Cardiac muscle cell (in vitro differentiated cells and primary cell): Measurements from ENCODE around the gene ABCC1. TPM values are rescaled to one million over a fixed set of nuclear protein-coding genes. Genes with fewer than 3 reads are reported as not detected.

Source experiments
- DNase-seq, 2 donors: peaks; one replicate each; pipeline versions ENCODE4 v3.0.0 to v3.0.0-alpha.2; 2010 to 2017; ENCODE audit warnings: low read depth in 1 of 2, low spot score in 1 of 2
- H3K27ac ChIP-seq: fragments of 200-600 bp; sonication (generic); 2 replicates; pipeline ENCODE4 v1.5.1; 2016
- H3K27me3 ChIP-seq: fragments of 200-600 bp; sonication (generic); 2 replicates; pipeline ENCODE4 v1.6.0; 2016; ENCODE audit warnings: control low read depth
- H3K36me3 ChIP-seq: fragments of 200-600 bp; sonication (generic); 2 replicates; pipeline ENCODE4 v1.5.1; 2016; ENCODE audit warnings: control low read depth
- H3K4me1 ChIP-seq: fragments of 200-600 bp; sonication (generic); 2 replicates; pipeline ENCODE4 v1.8.1; 2017; ENCODE audit warnings: low read depth, mild to moderate bottlenecking, mixed run types
- H3K4me3 ChIP-seq: fragments of 200-600 bp; sonication (generic); 2 replicates; pipeline ENCODE4 v1.5.1; 2016; ENCODE audit warnings: mild to moderate bottlenecking
- H3K9me3 ChIP-seq: fragments of 200-600 bp; sonication (generic); 2 replicates; pipeline ENCODE4 v1.5.1; 2017; ENCODE audit warnings: low read depth, mild to moderate bottlenecking, control low read depth
- CTCF ChIP-seq: IDR thresholded peaks from 2 replicates; pipeline ENCODE4 v1.5.1; 2012; ENCODE audit warnings: low read depth, mild to moderate bottlenecking, low read length
- polyA plus RNA-seq: library from polyadenylated mRNA; unstranded; fragments of >200 nt; fragmentation: Nextera tagmentation; extraction: Ambion mirVana; gene quantifications from 2 replicates; pipeline ENCODE4 v1.2.1, GENCODE V29; 2016
- total RNA-seq: library from RNA; depleted of rRNA; stranded (reverse); fragments of >200 nt; gene quantifications from 2 replicates; pipeline ENCODE4 v1.2.3, GENCODE V29; 2016

Gene ABCC1
- total and polyA plus RNA-seq, 2 experiments from 2014 or later, result 14.2 to 31.0 TPM

DNA sequence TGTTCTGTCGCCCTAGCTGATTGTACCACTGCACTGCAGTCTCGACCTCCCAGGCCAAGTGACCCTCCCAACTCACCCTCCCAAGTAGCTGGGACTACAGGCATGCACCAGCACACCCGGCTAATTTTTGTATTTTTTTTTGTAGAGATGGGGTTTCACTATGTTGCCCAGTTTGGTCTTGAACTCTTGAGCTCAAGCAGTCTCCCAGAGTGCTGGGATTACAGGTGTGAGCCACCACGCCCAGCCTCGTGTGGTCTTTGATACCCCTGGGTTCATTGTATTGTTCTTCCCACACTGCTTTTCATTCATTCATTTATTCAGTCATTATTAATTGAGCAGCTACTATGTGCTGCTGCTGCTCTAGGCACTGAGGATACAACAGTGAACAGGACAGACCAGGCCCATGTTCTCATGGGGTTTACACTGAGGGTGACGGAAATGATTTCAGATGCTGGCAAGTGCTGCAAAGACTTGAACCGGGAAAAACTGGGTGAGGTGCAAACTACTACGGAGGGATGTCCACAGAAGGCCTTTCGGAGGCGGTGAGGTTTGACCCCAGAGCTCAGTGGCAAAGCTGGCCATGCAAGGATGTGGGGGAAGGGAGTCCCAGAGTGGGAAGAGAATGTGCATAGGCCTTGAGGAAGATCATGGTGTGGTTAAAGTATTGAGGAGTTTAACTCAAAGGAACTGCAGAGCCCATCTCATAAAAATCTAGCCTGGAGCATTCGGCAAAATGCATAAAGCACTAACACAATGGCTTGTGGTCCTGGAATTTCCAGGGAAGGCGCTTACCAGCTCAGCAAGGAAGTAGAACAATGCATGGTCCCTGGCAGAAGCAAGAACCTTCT is 10.9 kb downstream of the ABCC1 start:
- Histone ChIP-seq H3K4me1 (no peaks in the 10 kb centered on the region), H3K27me3 (no peaks in the 10 kb centered on the region), H3K27ac (no peak overlapping the region), H3K9me3 (no peaks in the 10 kb centered on the region), H3K36me3 (no peaks in the 10 kb centered on the region), H3K4me3 (no peak overlapping the region)
- no peak for TF ChIP-seq CTCF
- no peak for DNase-seq

- Histone ChIP-seq H3K27me3 (no peaks in the 10 kb centered on the region), H3K9me3 (no peaks in the 10 kb centered on the region), H3K4me3 (no peak overlapping the region), H3K4me1 (no peaks in the 10 kb centered on the region), H3K27ac (no peak overlapping the region), H3K36me3 (no peaks in the 10 kb centered on the region)
- no peak for TF ChIP-seq CTCF
- no peak for DNase-seq
These were observed 11.7 kb downstream of the ABCC1 start for GRCh38 chr16:15961060-15961511.

GRCh38 chr16:15961571-15962090 is 12.2 kb downstream of the ABCC1 start:
- DNase-seq, result no peak
- no peak overlapping the region for H3K4me3 ChIP-seq
- H3K9me3 ChIP-seq, result no peaks in the 10 kb centered on the region
- H3K27me3 ChIP-seq, result no peaks in the 10 kb centered on the region
- no peak for TF ChIP-seq CTCF
- no peaks in the 10 kb centered on the region for H3K4me1 ChIP-seq
- H3K27ac ChIP-seq, result no peak overlapping the region
- no peaks in the 10 kb centered on the region for H3K36me3 ChIP-seq

GRCh38 chr16:15963307-15963910 is 14.0 kb downstream of the ABCC1 start:
- no peak for DNase-seq
- H3K4me3 ChIP-seq, result no peak overlapping the region
- no peak for TF ChIP-seq CTCF
- no peaks in the 10 kb centered on the region for H3K27me3 ChIP-seq
- H3K9me3 ChIP-seq, result no peaks in the 10 kb centered on the region
- no peak overlapping the region for H3K27ac ChIP-seq
- H3K36me3 ChIP-seq, result no peaks in the 10 kb centered on the region
- H3K4me1 ChIP-seq, result no peaks in the 10 kb centered on the region

- TF ChIP-seq CTCF, result no peak
- DNase-seq, result no peak
- H3K36me3 ChIP-seq, result no peaks in the 10 kb centered on the region
These were observed 17.0 kb downstream of the ABCC1 start for GRCh38 chr16:15966420-15966819.

More at GRCh38 chr16:15966420-15966819, 17.0 kb downstream of the ABCC1 start:
- Histone ChIP-seq H3K9me3 (no peaks in the 10 kb centered on the region), H3K27me3 (no peaks in the 10 kb centered on the region), H3K4me3 (no peak overlapping the region), H3K4me1 (no peaks in the 10 kb centered on the region), H3K27ac (no peak overlapping the region)
